NCI-H345 treated with DMSO at 0.1 percent for 48 hours (cell line): ENCODE data around the gene USP37.
"Not testable (repeated sequence)": the region's sequence is repeated elsewhere in the genome, so short reads cannot be mapped to it uniquely, and the experiment has no call there.

Experiments
- DNase-seq: peaks from one replicate; lab custom pipeline; 2025; ENCODE audit not compliant: unreplicated experiment; lab: John Stamatoyannopoulos, UW

Gene USP37

DNA sequence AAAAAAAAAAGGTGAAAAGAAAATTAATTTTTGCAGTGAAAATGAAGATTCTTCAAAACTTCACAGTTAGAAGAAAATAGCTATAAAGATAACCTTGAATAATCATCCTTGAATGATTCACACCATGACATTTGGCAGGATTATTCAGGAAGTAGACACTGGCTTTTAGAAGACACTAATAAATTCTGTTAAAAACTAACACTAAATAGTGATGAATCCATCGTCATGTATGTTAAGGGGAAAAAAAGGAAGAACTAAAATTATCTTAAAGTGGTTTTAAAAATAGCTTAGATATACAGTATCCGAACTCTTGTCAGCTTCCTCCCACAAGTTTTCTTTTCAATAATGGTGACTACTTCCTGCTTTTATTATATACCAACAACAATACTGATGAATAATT, 10.2 kb downstream of the USP37 start:
- no peak for DNase-seq

DNA sequence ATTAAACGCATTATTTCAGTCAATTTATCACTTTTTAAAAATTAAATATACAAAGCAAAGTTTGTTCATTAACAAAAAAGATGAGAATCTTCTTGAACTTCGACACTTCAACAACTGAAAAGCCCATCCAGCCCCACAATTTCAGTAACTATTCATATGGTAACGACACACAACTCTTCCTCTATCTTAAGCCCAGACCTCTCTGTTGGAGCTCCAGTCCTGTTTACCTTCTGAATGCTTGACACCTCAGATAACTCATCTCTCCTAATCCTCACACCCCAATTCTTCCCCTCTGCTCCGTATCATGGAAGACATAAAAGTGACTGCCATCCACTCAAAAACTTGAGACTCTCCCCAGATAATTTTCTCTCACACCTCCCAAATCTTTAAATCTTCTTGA, 12.6 kb downstream of the USP37 start:
- no peak for DNase-seq

DNA sequence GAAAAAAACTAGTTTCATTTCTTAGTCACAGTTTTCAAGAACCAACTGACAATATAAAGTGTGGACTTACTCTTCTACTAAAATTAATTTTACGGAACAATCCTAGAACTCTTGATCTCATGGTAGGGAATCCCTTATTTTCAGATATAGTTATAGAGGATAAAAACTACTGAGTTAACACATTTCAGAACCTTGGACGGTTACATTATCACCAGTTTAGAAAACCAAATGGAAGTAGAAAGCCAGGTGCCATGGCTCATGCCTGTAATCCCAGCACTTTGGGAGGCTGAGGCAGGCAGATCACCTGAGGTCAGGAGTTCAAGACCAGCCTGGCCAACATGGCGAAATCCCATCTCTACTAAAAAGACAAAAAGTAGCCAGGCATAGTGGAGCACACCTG, 13.9 kb downstream of the USP37 start:
- DNase-seq, result not testable (repeated sequence)

DNA sequence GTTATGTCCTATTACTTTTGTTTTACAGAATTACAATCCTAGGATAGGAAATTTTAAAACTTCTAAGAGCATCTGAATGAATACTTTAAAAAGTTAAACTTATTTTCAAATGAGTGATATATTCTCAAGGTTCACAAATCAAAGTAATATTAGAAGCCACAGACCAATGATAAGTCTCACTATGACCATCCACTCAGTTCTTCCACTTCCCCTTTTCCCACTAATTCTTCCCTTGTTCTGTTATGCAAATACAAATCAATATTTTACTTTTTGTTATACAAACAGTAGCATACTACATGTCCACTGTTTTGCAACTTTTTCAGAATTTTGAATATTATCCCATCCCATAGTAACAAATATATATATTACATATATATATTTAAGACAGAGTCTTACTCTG, 20.2 kb downstream of the USP37 start:
- no peak for DNase-seq

DNA sequence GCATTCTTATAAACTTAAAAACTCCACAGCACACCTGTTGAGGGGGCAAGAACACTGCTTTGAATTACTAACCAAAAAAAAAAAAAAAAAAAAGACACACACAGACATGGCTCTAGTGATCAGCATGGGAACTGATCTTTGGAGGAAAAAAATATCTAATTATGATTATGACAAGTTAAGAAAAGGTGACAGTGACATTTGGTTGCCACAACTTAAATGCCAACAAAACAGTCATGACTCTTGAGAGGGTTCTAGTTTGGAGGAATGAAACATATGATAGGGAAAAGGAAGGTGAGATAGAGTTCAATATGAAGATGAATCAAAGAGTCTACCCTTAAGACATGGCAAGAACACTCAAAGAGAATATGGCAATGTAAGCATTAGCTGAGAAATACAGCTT, 20.6 kb downstream of the USP37 start:
- no peak for DNase-seq

DNA sequence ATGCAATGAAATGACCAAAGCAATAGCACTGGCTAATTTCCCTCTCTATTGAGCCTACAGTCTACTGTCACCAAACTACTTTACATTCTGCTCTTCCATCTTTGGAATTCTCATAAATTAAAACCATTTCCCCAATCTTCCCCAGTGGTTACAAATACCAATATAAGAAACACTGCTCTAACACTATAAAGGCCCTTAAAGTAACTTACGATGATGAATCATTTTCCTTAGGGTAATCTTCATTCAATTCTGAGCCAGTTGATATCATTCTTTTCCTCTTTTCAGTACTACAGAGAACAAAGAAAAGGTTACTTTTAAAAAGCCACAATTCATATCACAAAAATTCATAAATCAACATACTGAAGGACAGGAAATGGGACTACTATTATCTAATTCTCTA, 22.1 kb downstream of the USP37 start:
- no peak for DNase-seq

DNA sequence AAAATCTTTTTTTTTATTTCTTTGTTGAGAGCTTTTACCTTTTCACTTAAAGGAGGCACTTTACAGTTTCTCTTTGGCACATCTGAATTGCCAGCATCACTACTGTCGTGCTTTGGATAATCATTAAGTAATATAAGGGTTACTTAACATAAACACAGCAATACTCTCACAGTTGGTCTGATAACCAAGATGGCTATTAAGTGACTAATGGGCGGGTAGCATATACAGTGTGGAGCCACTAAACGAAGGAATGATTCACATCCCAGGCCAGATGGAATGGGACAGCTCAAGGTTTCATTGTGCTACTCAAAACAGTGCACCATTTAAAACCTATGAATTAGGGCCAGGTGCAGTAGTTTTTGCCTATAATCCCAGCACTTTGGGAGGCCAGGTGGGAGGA, 28.1 kb downstream of the USP37 start:
- no peak for DNase-seq

DNA sequence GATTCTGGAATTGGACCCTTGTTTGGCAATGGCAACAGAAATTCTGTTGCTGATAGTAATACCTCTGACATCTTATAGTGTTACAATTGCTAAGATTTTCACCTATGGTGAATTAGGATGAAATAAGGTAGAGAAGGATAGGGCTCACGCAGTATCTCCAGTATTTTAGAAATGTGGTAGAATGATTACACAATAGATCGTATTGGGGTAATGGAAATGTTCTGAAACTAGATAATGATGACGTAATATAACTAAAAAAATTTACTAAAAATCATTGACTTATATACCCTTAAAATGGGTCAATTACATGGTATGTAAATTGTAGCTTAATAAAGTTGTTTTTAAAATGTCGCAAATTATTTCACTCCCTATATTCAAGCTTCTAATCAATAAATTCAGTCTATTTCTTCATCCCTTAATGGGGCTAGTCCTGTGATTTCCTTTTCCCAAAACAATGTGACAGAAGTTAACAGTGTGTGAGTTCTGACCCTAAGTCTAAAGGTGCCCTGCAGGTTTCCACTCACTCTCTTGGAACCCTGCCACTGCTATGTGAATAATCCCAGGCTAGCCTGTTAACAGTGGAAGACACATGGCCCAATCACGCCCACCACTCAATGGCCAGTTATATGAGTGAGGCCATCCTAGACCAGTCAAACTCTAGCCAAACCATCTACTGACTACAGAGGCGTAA, 31.2 kb downstream of the USP37 start:
- no peak for DNase-seq

DNA sequence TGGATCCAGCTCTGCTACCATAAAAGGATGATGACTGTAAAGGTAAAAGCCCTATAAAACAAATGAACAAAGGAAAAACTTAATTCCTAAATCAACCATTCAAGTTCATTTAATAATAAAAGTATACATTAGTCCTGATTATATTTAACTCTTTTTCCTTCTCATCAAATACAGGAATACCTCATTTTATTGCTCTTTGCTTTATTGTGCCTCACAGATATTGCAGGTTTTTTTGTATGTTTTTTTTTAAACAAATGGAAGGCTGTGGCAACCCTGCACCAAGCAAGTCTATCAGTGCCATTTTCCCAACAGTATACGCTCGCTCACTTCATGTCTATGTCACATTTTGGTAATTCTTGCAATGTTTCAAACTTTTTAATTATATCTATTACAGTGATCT, 38.2 kb downstream of the USP37 start:
- DNase-seq, result no peak

DNA sequence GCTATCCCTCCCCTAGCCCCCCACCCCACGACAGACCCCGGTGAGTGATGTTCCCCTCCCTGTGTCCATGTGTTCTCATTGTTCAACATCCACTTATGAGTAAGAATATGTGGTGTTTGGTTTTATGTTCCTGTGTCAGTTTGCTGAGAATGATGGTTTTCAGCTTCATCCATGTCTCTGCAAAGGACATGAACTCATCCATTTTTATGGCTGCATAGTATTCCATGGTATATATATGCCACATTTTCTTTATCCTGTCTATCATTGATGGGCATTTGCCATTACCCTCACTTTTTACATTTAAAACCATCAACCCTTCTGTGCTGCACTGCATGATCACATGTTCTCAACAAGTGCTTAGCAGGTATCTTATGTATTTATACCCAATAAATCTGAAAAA, 39.7 kb downstream of the USP37 start:
- not testable (repeated sequence) for DNase-seq

DNA sequence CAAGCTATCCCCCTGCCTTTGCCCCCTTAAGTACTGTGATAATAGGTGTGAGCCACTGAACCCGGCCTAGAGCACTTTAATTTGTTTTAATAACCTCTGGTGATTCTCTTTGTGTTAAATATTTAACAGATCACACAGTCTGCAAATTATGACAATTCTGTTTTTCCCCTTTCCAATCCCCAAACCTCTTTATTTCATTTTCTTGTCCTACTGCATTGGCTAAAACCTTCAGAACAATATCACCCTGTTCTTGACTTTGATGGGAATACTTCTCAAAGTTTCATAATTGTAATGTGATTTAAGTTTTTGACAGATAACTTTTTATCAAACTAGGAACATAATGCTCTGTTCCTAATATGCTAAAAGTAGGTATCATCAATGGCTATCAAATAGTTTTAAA, 44.5 kb downstream of the USP37 start:
- no peak for DNase-seq

DNA sequence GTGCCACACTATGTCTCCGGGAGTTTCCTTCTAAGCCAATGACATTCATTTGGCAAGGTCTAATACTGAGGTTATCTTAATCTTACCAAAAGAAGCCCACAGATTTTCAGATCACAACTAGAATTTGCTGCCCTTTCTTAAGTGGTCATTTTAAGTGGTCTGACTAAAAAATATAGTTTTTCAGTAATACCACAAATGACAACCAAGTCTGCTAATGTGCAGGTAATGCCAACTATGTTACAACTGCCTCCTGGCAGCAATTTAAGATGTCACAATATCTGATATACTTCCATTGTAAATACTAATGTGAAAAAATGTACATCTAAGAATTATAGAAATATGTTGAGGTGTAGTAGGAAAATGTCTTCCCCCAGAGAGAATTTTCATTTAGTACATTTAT, 49.3 kb downstream of the USP37 start:
- no peak for DNase-seq

DNA sequence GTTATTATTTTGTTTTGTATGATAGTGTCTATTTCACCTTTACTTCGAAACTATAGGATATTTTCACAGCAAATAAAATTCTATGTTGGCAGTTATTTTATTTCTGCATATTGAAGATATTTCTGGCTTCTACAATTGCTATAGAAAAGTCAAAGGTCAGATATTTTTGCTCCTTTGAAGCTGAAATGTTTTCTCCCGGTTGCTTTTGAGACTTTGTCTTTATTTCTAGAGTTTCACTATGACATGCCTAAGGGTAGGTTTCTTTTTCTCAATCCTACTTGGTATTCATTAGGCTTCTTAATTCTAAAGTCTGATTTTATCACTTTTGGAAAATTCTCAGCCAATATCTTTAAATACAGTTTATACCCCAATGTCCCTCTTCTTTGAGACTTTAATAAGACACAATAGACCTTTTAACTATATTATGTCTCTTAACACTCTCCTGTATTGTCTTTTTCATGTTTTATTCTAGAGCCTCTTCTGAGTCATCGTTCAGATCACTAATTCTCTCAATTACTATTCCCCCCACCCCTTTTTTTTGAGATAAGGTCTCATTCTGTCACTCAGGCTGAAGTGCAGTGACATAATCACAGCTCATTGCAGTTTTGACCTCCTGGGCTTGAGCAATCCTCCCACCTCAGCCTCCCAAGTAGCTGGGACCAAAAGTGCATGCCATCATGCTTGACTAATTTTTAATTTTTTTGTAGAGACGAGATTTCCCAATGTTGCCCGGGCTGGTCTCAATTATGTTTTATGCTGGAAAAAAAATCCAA, 50.5 kb downstream of the USP37 start:
- no peak for DNase-seq

DNA sequence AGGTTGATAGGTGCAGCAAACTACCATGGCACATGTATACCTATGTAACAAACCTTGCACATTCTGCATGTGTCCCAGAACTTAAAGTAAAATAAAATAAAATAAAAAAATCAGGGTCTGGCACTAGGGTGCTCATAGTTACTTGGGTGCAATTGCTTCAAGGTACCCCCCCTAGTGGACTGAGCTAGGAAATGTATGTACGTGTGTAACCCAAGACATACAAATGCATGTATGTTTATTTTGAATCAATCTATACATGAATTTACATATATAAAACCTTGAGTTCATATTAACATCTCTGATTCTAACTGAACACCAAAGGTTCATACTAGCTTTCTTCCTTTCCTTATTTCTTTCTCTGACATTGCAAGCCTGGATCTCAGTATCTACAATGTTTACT, 51.5 kb downstream of the USP37 start:
- no peak for DNase-seq

DNA sequence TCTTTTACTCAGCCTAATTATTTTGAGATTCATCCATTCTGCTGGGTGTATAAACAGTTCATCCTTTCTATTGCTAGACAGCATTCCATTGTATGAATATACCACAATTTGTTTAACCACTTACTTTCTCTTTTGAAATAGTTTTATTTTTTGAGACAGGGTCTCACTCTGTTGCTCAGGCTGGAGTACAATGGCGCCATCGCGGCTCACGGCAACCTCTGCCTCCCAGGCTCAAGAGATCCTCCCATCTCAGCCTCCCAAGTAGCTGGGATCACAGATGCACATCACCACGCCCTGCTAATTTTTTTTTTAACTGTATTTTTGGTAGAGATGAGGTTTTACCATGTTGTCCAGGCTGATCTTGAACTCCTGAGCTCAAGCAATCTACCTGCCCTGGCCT, 54.5 kb downstream of the USP37 start:
- DNase-seq, result no peak

DNA sequence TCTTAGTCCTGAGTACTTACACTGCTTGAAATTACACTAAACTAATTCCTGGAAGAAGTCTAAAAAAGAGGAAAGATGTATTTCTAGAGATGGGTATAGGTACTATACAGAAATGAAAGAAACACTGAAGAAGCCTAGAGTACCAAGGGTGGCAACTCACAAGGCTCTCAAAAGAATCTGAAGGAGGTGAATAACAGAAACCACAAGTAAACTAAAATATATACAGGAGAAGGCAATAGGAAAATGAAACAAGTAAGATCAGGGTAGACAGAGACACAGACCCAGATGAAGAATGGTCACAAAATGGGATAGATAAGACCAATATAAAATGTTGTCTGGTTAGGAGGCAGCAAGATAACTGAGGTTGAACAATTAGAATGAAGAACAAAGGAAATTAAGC, 59.9 kb downstream of the USP37 start:
- DNase-seq, result no peak

DNA sequence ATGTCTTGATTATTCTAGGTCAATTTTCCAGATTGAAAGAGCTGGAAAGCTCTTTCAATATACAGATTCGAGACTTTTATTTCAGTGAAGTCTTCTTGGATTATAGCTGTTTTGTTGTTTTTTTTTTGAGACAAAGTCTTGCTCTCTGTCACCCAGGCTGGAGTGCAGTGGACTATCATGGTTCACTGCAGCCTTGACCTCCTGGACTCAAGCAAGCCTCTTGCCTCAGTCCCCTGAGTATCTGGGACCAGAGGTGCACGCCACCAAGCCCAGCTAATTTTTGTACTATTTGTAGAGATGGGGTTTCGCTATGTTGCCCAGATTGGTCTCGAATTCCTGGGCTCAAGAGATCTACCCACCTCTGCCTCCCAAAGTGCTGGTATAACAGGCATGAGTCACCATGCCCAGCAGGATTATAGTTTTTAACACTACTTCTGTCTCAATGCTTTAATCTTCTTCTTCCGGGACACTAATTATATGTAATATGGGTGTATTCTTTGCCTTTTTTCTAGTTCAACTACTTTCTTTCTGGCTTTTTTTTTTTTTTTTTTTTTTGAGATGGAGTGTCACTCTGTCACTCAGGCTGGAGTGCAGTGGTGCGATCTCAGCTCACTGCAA, 62.3 kb downstream of the USP37 start:
- no peak for DNase-seq

DNA sequence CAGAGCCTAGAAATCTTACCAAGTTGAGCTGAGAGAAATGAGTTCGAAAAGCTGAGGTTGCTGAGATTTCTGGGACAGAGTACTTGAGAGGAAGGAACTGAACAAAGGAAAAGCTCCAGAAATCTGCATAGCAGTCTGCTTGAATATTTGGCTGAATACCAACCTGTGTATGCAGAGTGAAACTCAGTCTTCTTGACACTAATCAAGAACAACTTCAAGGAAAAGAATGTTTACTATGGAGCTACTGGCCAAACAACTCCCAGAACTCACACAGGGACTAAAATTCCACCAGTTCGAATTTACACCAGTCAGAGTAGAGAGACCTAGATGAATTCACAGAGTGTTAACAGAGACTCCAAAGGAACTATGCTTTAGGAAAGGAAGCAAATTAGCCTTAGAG, 66.5 kb downstream of the USP37 start:
- DNase-seq, result no peak

DNA sequence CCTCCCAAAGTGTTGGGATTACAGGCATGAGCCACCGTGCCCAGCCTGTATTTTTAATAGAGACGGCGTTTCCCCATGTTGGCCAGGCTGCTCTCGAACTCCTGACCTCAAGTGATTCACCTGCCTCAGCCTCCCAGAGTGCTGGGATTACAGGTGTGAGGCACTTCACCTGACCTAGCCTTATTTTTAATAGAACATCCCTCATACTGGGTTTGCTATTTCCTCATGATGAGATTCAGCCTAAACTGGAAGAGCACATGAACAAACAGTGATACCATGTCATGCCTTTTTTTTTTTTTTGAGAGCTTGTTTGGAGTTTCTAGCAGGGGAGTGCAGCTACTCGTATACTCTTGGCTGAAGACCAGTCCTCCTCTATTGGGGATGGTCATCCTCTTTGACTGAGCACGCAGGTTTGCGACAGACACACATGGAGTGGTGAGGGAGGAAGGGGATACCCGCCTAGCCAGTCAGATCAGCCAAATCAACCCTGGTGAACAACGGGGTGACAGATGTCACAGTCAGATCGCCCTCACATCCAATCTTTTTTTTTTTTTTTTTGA, 67.6 kb downstream of the USP37 start:
- no peak for DNase-seq

DNA sequence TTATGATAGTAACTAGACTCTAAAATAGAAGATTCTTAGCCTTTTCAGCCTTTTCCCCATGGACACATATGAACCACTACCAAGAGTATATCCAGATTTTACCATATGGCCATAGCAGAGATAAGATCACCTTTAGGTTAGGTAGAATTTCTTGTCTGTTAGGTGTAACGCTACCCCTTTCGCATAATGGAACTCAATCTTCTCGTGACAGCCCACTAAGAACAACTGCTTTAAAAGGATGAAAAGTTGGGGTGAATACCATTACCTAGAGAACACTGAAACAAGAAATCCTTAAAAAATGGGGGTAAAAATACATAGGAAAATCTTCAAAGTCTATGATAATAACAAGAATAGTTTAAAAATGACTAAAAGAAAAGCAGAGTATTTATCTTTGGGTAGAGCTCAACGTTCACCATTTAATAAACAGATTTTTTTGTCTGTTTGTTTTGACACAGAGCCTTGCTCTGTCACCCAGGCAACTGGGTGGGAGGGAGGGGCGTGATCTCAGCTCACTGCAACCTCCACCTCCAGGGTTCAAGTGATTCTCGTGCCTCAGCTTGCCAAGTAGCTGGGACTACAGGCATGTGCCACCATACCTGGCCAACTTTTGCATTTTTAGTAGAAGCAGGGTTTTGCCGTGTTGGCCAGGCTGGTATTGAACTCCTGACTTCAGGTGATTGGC, 82.0 kb downstream of the USP37 start:
- no peak for DNase-seq

DNA sequence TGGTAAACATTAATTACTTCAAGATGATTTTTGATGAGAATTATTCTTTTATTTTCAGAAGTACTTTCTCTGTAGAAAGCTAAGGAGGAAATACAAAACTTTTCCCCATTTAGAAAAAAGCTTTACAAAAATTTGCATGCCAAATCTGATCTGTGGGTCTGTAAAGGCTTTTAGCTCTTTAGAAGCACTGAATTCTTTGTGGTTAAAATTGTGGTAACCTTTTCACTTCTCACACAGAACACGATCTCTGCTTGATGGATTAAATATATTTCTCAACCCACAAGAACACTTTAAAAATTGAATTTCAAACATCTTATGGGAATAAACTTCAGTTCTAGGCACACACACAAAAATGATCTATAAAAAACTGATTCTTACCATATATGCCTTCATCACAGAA, 85.5 kb downstream of the USP37 start:
- DNase-seq, result no peak

DNA sequence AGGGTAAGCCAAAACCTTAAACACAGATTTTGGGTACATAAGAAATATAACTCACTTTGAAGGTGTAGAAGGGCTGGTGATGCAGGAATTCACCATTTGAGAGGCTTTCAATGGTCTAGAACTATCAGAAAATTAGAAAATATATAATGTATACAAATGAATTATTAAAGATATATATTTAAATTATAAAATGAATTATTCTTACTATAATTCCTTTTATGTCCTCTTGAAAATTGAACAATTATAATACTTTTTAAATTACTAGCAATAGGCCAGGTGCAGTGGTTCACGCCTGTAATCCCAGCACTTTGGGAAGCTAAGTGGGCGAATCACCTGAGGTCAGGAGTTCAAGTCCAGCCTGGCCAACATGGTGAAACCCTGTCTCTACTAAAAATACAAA, 88.6 kb downstream of the USP37 start:
- no peak for DNase-seq
